Measurements from ENCODE around the gene PGLYRP3. TPM values are rescaled to one million over a fixed set of nuclear protein-coding genes. Genes with fewer than 3 reads are reported as not detected.

Gene PGLYRP3
- total RNA-seq, 1 experiment from 2014 or later, result not detected

DNA sequence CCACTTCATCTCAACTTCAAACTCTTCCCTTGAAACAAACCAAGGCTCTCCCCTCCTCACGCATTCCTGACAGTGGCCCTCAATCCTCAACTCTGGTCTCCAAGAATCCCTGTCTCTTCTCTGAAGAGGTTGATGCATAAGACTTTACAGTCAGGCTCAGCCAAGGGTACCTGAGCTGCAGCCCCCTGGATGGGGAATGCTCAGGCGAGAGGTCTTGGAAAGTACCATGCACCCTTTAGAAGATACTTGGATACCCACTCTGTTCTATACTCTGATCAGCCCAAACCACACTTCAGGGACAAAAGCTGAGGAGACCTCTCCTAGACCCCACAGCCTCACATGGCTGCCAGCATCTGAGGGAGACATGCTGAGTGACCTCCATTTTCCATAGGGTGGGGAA, 536 bp upstream of the PGLYRP3 start:
- DNase-seq (ENCODE audit: low read depth), result no peak

DNA sequence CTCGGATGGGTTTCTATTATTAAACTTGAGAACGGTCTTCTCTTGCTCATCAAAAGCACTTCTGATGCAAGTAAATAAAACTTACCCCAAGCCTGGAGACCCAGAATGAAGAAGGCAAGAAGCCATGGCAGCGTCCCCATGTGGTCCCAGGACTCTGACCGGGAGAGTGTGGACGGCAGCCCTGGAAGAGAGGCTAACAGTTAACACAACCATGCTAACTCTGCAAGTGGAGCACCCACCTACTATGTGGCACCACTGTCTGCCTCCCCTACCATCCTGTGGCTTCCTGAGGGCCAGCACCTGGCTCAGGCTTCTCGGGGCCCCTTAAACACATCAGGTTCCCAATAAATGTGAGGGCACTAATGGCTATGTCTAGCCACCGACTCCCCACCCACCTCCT, 2.2 kb downstream of the PGLYRP3 start:
- DNase-seq (ENCODE audit: low read depth), result no peak

- DNase-seq (ENCODE audit: low read depth), result no peak
Measured at GRCh38 chr1:153309441-153309840, 3.3 kb downstream of the PGLYRP3 start.

DNA sequence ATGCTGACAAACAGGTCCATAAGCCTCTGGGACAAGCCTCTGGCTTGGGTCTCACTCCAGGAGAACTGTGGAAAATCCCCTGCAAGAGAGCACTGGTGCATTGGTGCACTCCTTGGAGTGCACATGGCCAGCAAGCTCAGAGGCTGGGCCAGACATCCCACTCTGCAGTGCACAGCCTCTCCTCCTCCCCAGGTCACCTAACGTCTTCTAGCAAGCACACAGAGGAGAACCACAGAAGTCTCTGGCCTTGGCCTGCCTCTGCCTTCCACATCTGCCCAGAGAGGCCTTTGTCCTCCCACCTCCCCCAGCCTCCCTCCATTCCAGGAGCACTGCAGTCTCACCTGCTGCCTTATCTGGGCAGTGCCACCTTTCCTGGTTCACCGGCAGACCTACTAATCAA, 4.2 kb downstream of the PGLYRP3 start:
- DNase-seq (ENCODE audit: low read depth), result no peak

DNA sequence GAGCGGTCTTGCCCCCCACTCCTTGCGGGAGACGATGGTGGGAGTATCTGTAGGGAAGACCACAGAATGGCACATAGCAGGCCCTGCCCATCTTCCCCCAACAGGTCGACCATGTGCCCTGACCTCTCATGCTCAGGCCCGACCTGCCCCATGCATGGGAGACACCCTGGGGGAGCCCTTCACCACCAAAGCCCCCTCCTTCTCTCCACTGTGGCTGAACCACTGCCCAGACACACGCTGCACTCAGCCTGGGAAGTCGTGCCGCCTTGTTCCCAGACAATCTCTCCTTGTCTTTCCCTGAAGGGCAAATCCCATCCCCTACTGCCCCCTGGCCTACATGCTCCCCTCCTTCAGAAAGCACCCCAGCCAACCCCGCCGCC, 5.5 kb downstream of the PGLYRP3 start:
- DNase-seq (ENCODE audit: low read depth), result no peak

GRCh38 chr1:153306303-153307220, 6.2 kb downstream of the PGLYRP3 start:
- no peak for DNase-seq (ENCODE audit: low read depth)

GRCh38 chr1:153305682-153306081, 7.1 kb downstream of the PGLYRP3 start:
- DNase-seq (ENCODE audit: low read depth), result no peak

- no peak for DNase-seq (ENCODE audit: low read depth)
Measured at GRCh38 chr1:153302308-153302707, 10.4 kb downstream of the PGLYRP3 start.

GRCh38 chr1:153293851-153294250, 18.9 kb downstream of the PGLYRP3 start:
- no peak for DNase-seq (ENCODE audit: low read depth)

DNA sequence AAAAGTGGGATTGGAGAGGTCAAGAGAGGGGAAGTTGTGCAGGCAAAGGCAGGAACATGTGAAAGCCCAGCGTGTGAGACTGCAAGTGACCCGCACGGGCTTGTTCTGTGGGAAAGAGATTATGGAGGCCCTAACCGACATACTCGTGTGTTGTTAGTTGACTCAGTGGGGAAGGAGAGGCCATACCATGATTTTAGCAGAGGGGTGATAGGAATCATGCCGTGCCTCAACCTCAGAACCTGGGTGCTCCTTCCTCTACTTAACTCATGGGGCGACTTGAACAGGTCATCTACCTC, 19.3 kb downstream of the PGLYRP3 start:
- no peak for DNase-seq (ENCODE audit: low read depth)

DNA sequence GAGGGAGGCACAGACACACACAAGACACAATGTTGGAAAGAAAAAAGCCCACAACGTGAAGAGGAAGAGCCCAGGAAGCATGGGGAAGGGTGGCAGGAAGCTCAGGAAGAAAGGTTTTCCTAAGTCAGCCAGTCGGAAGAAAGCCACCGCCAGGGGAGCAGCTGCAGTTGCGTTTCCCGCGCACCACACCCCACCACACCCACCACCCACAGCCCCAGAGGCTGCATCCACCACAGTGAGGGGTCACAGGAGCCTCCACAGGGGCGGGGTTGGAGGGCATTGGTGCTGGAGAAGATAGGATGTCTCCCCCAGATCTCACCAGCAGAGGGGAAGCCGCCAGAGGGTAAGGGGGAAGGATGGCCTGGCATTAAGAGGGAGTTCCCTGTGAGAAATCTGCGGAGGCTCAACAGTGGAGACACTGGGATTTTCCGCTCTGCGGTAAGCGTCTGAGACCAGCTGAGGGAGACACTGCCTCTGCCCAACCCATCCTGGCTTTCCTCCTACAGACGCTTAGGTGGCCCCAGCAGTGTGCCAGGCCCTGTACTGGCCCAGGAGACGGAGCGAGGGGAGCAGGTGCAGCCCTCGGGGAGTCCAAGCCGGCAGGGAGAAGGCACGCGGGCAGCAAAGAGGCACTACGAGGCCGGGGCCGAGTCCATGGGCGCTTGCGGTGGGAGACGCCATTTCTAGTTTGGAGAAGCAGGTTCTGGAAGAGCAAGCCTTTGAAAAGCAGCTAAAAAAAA, 19.8 kb downstream of the PGLYRP3 start:
- no peak for DNase-seq (ENCODE audit: low read depth)

DNA sequence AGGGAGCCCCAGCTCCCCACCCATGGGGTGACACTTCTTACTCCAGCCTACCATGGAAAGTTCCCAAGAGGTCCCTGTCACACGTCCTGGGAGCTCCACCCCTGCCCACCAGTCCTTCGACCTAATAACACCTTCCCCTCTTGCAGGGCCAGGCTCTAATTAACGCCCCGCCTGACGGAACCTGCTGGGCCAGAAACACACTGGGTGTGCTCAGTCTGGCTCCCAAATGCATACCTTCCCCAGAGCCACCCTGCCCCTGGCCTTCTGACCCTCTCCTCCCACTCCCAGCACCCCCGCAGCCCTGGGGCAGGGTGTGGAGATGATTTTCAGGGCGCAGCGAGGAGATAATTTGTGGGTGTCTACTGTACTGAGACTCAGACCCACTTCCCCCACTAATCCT, 20.6 kb downstream of the PGLYRP3 start:
- DNase-seq (ENCODE audit: low read depth), result no peak

DNA sequence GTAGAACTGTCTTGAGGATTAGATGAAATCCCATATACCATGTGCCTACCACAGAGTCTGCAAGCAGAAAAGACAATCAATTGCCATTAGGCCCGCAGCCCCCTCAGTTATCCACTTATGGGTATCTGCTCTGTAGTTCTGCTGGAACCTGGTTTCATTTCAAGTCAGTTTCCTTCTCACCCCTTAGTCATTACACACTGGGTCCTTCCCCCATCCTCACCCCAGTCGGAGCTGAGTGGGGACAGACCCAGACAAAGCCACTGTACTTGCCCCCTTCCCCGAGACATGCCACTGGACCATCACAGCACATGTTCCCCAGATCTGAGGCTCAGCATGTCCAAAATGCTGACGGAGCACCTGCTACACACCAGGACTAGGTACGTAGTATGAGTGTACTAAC, 21.2 kb downstream of the PGLYRP3 start:
- no peak for DNase-seq (ENCODE audit: low read depth)

DNA sequence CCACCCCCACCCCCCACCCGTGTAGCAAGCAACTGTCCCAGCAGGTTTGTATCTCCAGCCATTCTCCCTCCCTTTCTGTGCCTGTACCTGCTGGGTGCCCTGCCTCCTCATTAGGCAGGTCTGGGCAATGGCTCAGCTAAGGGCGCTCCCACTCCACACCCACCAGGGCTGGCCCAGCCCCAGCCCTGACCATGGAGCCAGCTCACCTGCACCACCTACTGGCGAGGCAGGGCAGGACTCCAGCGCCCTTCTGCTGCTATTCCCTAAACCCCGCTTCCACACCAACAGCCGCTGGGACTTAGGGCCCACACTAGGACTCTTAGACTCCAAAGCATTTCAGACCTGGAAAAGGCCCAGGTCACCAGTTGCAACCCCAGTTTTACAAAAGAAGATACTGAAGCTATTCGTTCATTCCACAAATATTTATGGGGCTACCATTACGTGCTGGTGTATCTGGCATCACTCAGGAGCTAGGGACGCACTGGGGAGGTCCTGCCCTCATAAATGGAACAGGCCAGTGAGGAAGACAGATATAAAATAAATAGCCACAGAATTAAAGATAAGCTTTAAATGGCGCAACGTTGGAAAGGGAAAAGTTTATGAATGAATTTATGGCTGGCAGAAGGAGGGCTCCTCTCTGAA, 24.0 kb downstream of the PGLYRP3 start:
- no peak for DNase-seq (ENCODE audit: low read depth)

DNA sequence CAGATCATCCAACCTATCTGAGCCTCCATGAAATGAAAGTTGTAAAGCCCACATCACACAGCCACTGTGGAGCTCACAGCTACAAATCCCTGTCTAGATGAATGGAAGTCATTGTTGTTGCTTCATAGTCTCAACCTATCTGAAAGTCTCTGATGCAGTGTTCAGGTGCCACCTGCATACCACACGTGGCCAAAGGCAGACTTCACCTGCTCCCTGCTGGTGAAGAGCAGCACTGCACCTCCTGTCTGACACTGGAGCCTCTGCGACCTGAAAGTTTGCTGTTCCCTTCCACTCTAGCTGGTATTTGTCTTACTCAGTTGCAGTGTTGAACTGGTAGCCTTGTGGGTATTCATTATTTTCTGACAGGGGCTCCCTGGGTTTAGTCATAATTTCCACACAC, 34.9 kb downstream of the PGLYRP3 start:
- DNase-seq (ENCODE audit: low read depth), result no peak

- no peak for DNase-seq (ENCODE audit: low read depth)
Measured at GRCh38 chr1:153272186-153272585, 40.6 kb downstream of the PGLYRP3 start.

- no peak for DNase-seq (ENCODE audit: low read depth)
Measured at GRCh38 chr1:153271711-153272110, 41.0 kb downstream of the PGLYRP3 start.

DNA sequence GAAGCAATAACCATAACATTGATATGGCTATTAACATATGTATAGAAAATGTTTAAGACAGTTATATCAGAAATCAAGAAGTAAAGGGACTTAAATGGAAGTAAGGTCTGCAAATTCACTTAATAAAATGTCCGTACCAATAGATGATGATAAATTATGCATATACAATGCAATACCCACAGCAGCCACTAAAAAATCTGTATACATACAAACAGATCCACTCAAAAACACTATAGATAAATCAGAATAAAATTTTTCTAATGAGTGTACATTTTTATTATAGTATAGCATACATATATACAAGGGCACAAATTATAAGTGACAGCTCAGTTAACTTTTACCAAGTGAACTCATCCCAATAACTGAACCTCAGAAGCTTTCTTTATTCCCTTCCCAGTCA, 47.3 kb downstream of the PGLYRP3 start:
- DNase-seq (ENCODE audit: low read depth), result no peak

DNA sequence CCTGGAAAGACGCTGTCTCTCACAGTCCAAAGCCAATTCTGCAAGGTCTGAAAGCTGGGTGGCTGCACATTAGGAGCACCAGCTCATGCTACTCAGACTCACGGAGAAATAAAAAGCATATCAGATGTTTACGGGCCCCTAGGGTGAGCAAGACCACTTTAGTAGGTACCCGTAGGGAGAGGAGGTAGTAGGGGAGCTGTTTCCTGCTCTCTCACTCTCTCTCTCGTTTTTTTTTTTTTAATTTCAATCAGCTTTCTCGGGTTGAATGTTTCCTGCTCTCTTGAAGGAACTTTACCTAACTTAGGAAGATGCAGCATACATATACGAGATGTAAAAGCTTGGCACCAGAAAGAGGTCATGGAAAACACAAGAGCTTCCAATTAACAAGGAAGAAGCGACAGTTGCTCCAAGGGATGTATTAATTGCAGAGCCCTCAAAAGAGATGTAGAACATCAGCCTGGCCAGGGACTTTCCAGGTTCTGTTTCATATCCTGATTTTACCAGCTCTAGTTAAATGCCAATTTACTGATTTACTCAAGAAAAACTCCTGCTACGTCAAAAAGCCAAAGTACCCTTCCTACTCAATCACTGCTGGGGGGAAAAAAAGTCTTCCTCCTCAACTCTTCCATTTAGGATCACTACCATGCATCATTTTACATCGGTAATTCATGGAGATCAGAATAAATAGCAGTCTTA, 50.1 kb downstream of the PGLYRP3 start:
- no peak for DNase-seq (ENCODE audit: low read depth)

GRCh38 chr1:153262070-153262366, 50.7 kb downstream of the PGLYRP3 start:
- DNase-seq (ENCODE audit: low read depth), result no peak

DNA sequence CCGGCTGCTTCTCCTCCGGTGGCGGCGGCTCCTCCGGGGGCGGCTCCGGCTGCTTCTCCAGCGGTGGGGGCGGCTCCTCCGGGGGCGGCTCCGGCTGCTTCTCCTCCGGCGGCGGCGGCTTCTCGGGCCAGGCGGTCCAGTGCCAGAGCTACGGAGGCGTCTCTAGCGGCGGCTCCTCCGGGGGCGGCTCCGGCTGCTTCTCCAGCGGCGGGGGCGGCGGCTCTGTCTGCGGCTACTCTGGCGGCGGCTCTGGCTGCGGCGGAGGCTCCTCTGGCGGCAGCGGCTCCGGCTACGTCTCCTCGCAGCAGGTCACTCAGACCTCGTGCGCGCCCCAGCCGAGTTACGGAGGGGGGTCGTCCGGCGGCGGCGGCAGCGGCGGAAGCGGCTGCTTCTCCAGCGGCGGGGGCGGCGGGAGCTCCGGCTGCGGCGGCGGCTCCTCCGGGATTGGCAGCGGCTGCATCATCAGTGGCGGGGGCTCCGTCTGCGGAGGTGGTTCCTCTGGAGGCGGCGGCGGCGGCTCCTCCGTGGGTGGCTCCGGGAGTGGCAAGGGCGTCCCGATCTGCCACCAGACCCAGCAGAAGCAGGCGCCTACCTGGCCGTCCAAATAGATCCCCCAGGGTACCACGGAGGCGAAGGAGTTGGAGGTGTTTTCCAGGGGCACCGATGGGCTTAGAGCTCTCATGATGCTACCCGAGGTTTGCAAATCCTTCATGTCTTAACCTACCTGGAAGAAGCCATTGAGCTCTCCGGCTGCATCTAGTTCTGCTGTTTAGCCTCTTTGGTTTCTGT, 51.3 kb downstream of the PGLYRP3 start:
- peak; percentile 9 for DNase-seq (ENCODE audit: low read depth)

Data from RPMI7951 (cell line).